Measurements from ENCODE around the gene ZNF43. TPM values are rescaled to one million over a fixed set of nuclear protein-coding genes. Genes with fewer than 3 reads are reported as not detected.
"Not testable (repeated sequence)": the region's sequence is repeated elsewhere in the genome, so short reads cannot be mapped to it uniquely, and the experiment has no call there.

ZNF43 gene
- 1.6 and 2.2 TPM in 2 replicates for total RNA-seq

- peak; percentile 83 for DNase-seq (ENCODE audit: low read depth)
- TF ChIP-seq CTCF (IDR thresholded peaks at IDR 0.05; ENCODE audit: insufficient read depth, low read length, severe bottlenecking), result no peak
Measured at GRCh38 chr19:21835810-21836444, at the start of gene ZNF43. Gene ZNF43 (minus strand): TSS chr19:21836182. CDS start chr19:21836038, 144 bp downstream.

GRCh38 chr19:21885516-21885915, 49.5 kb upstream of the ZNF43 start:
- DNase-seq (ENCODE audit: low read depth); H3K4me3 ChIP-seq (ENCODE audit: low read depth, low read length); H3K36me3 ChIP-seq (ENCODE audit: control insufficient read depth, insufficient read depth, low read length); FAIRE-seq; H3K27me3 ChIP-seq (ENCODE audit: control insufficient read depth, insufficient read depth, low read length): not testable (repeated sequence)

More at GRCh38 chr19:21835810-21836444, at the start of gene ZNF43:
- Histone ChIP-seq H3K36me3 (ENCODE audit: control insufficient read depth, insufficient read depth, low read length) (no peaks in the 10 kb centered on the region), H3K4me3 (ENCODE audit: low read depth, low read length) (peak within 1 kb of the TSS; percentile 67), H3K27me3 (ENCODE audit: control insufficient read depth, insufficient read depth, low read length) (no peaks in the 10 kb centered on the region)
- no peak for FAIRE-seq

GRCh38 chr19:21884786-21885185, 48.8 kb upstream of the ZNF43 start:
- not testable (repeated sequence) for DNase-seq (ENCODE audit: low read depth); H3K36me3 ChIP-seq (ENCODE audit: control insufficient read depth, insufficient read depth, low read length); H3K27me3 ChIP-seq (ENCODE audit: control insufficient read depth, insufficient read depth, low read length); FAIRE-seq; H3K4me3 ChIP-seq (ENCODE audit: low read depth, low read length)

- no peak for TF ChIP-seq CTCF (IDR thresholded peaks at IDR 0.05; ENCODE audit: insufficient read depth, low read length, severe bottlenecking)
- FAIRE-seq (no peak), DNase-seq (ENCODE audit: low read depth) (no peak)
- Histone ChIP-seq H3K27me3 (ENCODE audit: control insufficient read depth, insufficient read depth, low read length) (no peaks in the 10 kb centered on the region), H3K4me3 (ENCODE audit: low read depth, low read length) (no peak overlapping the region), H3K36me3 (ENCODE audit: control insufficient read depth, insufficient read depth, low read length) (no peaks in the 10 kb centered on the region)
Measured at GRCh38 chr19:21883516-21883915, 47.5 kb upstream of the ZNF43 start.

GRCh38 chr19:21880761-21881160, 44.8 kb upstream of the ZNF43 start:
- H3K4me3 ChIP-seq (ENCODE audit: low read depth, low read length); H3K27me3 ChIP-seq (ENCODE audit: control insufficient read depth, insufficient read depth, low read length); FAIRE-seq; DNase-seq (ENCODE audit: low read depth); H3K36me3 ChIP-seq (ENCODE audit: control insufficient read depth, insufficient read depth, low read length): not testable (repeated sequence)

- Histone ChIP-seq H3K4me3 (ENCODE audit: low read depth, low read length) (no peak overlapping the region), H3K27me3 (ENCODE audit: control insufficient read depth, insufficient read depth, low read length) (no peaks in the 10 kb centered on the region), H3K36me3 (ENCODE audit: control insufficient read depth, insufficient read depth, low read length) (no peaks in the 10 kb centered on the region)
- DNase-seq (ENCODE audit: low read depth) (no peak), FAIRE-seq (no peak)
- TF ChIP-seq CTCF (IDR thresholded peaks at IDR 0.05; ENCODE audit: insufficient read depth, low read length, severe bottlenecking), result no peak
Measured at GRCh38 chr19:21878646-21879045, 42.7 kb upstream of the ZNF43 start.

GRCh38 chr19:21877976-21878375, 42.0 kb upstream of the ZNF43 start:
- FAIRE-seq (no peak), DNase-seq (ENCODE audit: low read depth) (no peak)

GRCh38 chr19:21876608-21877007, 40.6 kb upstream of the ZNF43 start:
- FAIRE-seq; H3K36me3 ChIP-seq (ENCODE audit: control insufficient read depth, insufficient read depth, low read length); DNase-seq (ENCODE audit: low read depth): not testable (repeated sequence)

More at GRCh38 chr19:21877976-21878375, 42.0 kb upstream of the ZNF43 start:
- Histone ChIP-seq H3K36me3 (ENCODE audit: control insufficient read depth, insufficient read depth, low read length) (no peaks in the 10 kb centered on the region), H3K27me3 (ENCODE audit: control insufficient read depth, insufficient read depth, low read length) (no peaks in the 10 kb centered on the region), H3K4me3 (ENCODE audit: low read depth, low read length) (no peak overlapping the region)
- no peak for TF ChIP-seq CTCF (IDR thresholded peaks at IDR 0.05; ENCODE audit: insufficient read depth, low read length, severe bottlenecking)

More at GRCh38 chr19:21876608-21877007, 40.6 kb upstream of the ZNF43 start:
- H3K4me3 ChIP-seq (ENCODE audit: low read depth, low read length); H3K27me3 ChIP-seq (ENCODE audit: control insufficient read depth, insufficient read depth, low read length): not testable (repeated sequence)

Data from bronchial epithelial cell (primary cell).